SK-N-SH treated with all-trans-retinoic acid at 6 μM for 48 hours (cell line): ENCODE data around the gene MAGEC3.

Experiments
- BACH2 ChIP-seq: fragments of 250-450 bp; sonication (Bioruptor Pico); IDR thresholded peaks from 2 replicates; pipeline ENCODE4 v1.9.0; 2021; ENCODE audit warnings: mild to moderate bottlenecking, borderline replicate concordance
- CSDC2 ChIP-seq: fragments of 250-450 bp; sonication (Bioruptor Pico); IDR thresholded peaks from 2 replicates; pipeline ENCODE4 v1.5.0; 2020; ENCODE audit warnings: mild to moderate bottlenecking, moderate library complexity
- ISL1 ChIP-seq: fragments of 250-450 bp; sonication (Bioruptor Pico); IDR thresholded peaks from 2 replicates; pipeline ENCODE4 v2.1.2; 2022; ENCODE audit warnings: mild to moderate bottlenecking, moderate library complexity
- PATZ1 ChIP-seq: fragments of 250-450 bp; sonication (Bioruptor Pico); IDR thresholded peaks from 2 replicates; pipeline ENCODE4 v1.8.0; 2020; ENCODE audit warnings: mild to moderate bottlenecking, moderate library complexity, borderline replicate concordance
- RARB ChIP-seq: fragments of 250-450 bp; sonication (Bioruptor Pico); IDR thresholded peaks from 2 replicates; pipeline ENCODE4 v1.8.0; 2021; ENCODE audit warnings: mild to moderate bottlenecking, moderate library complexity
- TCF4 ChIP-seq: fragments of 250-450 bp; sonication (Bioruptor Pico); IDR thresholded peaks from 2 replicates; pipeline ENCODE4 v1.8.0; 2021; ENCODE audit warnings: mild to moderate bottlenecking, moderate library complexity, borderline replicate concordance
- ZFP3 ChIP-seq: fragments of 250-450 bp; sonication (Bioruptor Pico); IDR thresholded peaks from 2 replicates; pipeline ENCODE4 v1.5.0; 2020; ENCODE audit warnings: mild to moderate bottlenecking, moderate library complexity
- ZFP30 ChIP-seq: fragments of 450-650 bp; formaldehyde crosslinking; IDR thresholded peaks from 2 replicates; pipeline ENCODE4 v1.5.0; 2022; ENCODE audit warnings: mild to moderate bottlenecking, moderate library complexity
- ZNF565 ChIP-seq: fragments of 450-650 bp; formaldehyde crosslinking; conservative IDR thresholded peaks from 2 replicates; pipeline ENCODE4 v1.5.0; 2020; ENCODE audit warnings: low read depth, mild to moderate bottlenecking, moderate library complexity
- ZNF70 ChIP-seq: fragments of 450-650 bp; formaldehyde crosslinking; IDR thresholded peaks from 2 replicates; pipeline ENCODE4 v1.5.0; 2020; ENCODE audit warnings: mild to moderate bottlenecking, moderate library complexity
- ZNF8 ChIP-seq: fragments of 450-650 bp; formaldehyde crosslinking; IDR thresholded peaks from 2 replicates; pipeline ENCODE4 v1.5.0; 2020; ENCODE audit warnings: mild to moderate bottlenecking, moderate library complexity
- TF ChIP-seq, protein P1 (sequence below): fragments of 250-450 bp; sonication (Bioruptor Pico); IDR thresholded peaks from 2 replicates; pipeline ENCODE4 v1.5.0; 2020; ENCODE audit warnings: mild to moderate bottlenecking, moderate library complexity
- TF ChIP-seq, protein P2 (sequence below): fragments of 250-450 bp; sonication (Bioruptor Pico); IDR thresholded peaks from 2 replicates; pipeline ENCODE4 v1.5.1; 2021; ENCODE audit warnings: mild to moderate bottlenecking, moderate library complexity

GRCh38 chrX:141814213-141814857 lies 23.8 kb upstream of the MAGEC3 start:
- TF ChIP-seq RARB (no peak), ZNF565 (CRISPR knock-in tag) (no peak), PATZ1 (no peak), TCF4 (no peak), ISL1 (CRISPR knock-in tag) (no peak), BACH2 (no peak), CSDC2 (no peak), ZFP30 (CRISPR knock-in tag) (no peak), ZFP3 (CRISPR knock-in tag) (no peak), ZNF8 (CRISPR knock-in tag) (no peak), ZNF70 (CRISPR knock-in tag) (no peak)
- TF ChIP-seq, protein P1, sequence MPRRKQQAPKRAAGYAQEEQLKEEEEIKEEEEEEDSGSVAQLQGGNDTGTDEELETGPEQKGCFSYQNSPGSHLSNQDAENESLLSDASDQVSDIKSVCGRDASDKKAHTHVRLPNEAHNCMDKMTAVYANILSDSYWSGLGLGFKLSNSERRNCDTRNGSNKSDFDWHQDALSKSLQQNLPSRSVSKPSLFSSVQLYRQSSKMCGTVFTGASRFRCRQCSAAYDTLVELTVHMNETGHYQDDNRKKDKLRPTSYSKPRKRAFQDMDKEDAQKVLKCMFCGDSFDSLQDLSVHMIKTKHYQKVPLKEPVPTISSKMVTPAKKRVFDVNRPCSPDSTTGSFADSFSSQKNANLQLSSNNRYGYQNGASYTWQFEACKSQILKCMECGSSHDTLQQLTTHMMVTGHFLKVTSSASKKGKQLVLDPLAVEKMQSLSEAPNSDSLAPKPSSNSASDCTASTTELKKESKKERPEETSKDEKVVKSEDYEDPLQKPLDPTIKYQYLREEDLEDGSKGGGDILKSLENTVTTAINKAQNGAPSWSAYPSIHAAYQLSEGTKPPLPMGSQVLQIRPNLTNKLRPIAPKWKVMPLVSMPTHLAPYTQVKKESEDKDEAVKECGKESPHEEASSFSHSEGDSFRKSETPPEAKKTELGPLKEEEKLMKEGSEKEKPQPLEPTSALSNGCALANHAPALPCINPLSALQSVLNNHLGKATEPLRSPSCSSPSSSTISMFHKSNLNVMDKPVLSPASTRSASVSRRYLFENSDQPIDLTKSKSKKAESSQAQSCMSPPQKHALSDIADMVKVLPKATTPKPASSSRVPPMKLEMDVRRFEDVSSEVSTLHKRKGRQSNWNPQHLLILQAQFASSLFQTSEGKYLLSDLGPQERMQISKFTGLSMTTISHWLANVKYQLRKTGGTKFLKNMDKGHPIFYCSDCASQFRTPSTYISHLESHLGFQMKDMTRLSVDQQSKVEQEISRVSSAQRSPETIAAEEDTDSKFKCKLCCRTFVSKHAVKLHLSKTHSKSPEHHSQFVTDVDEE (CRISPR knock-in tag) = no peak
- TF ChIP-seq, protein P2, sequence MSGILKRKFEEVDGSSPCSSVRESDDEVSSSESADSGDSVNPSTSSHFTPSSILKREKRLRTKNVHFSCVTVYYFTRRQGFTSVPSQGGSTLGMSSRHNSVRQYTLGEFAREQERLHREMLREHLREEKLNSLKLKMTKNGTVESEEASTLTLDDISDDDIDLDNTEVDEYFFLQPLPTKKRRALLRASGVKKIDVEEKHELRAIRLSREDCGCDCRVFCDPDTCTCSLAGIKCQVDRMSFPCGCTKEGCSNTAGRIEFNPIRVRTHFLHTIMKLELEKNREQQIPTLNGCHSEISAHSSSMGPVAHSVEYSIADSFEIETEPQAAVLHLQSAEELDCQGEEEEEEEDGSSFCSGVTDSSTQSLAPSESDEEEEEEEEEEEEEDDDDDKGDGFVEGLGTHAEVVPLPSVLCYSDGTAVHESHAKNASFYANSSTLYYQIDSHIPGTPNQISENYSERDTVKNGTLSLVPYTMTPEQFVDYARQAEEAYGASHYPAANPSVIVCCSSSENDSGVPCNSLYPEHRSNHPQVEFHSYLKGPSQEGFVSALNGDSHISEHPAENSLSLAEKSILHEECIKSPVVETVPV = no peak
